ENCODE measurements around the gene SNRK. TPM values are rescaled to one million over a fixed set of nuclear protein-coding genes. Genes with fewer than 3 reads are reported as not detected.

SNRK gene
- total and polyA plus RNA-seq, 9 of the 15 experiments (the other 6 are each of a cell fraction or from before 2014, with no cell fraction given), result 1.7 to 12.3 (median 7.3) TPM

DNA sequence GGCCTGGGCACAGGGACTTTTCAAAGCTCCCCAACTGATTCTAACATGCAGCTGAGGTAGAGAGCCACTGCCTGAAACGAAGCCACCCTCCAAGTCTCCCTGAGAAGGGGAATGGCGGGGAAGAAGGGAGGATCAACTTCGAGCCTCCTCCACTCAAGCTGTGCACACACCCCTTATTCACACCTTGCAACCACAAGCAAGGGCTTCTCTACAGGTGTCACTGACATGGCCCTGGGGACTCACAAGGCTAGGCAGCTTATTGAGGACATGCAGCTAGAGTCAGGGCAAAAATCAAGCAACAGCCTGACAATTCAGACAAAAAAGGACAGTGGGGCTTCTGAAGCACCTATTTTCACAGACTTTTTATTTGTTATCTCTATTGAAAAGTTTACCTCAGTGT, 85.2 kb downstream of the SNRK start:
- TF ChIP-seq ZNF316 (IDR thresholded peaks at IDR 0.05) (no peak), ZBED1 (IDR thresholded peaks at IDR 0.05) (no peak), ZNF212 (CRISPR knock-in tag; IDR thresholded peaks at IDR 0.05) (no peak), MXI1 (IDR thresholded peaks at IDR 0.05; ENCODE audit: low read depth, low read length) (no peak), NR3C1 (CRISPR knock-in tag; IDR thresholded peaks at IDR 0.05) (no peak), LARP7 (IDR thresholded peaks at IDR 0.05) (no peak), NBN (IDR thresholded peaks at IDR 0.05; ENCODE audit: low read depth) (no peak), MTA3 (IDR thresholded peaks at IDR 0.05; ENCODE audit: borderline replicate concordance) (no peak), MEF2D (tag; conservative IDR thresholded peaks at IDR 0.05; ENCODE audit: low read depth) (no peak), MCM5 (IDR thresholded peaks at IDR 0.05; ENCODE audit: low read depth) (no peak), MECOM (CRISPR knock-in tag; IDR thresholded peaks at IDR 0.05) (no peak), HMG20A (CRISPR knock-in tag; conservative IDR thresholded peaks at IDR 0.05) (no peak)
- Histone ChIP-seq H3K9ac (ENCODE audit: insufficient read depth in 1 of 2, low read depth in 2 of 2, low read length in 2 of 2) (no peak overlapping the region), H3K4me1 (replicated peaks in 1 of 2; ENCODE audit: control insufficient read depth in 2 of 2, insufficient read depth in 2 of 2, low read length in 2 of 2) (peaks cover 0 to 6% of the 10 kb centered on the region in 2 experiments; a peak in 1 of 5 replicates), H2AFZ (ENCODE audit: low read depth, low read length) (no peak overlapping the region), H3K27ac (ENCODE audit: extremely low read depth, low read depth, low read length) (no peak overlapping the region), H3K9me3 (replicated peaks; ENCODE audit: control insufficient read depth, insufficient read depth, low read depth, low read length) (no peaks in the 10 kb centered on the region), H3K27me3 (ENCODE audit: control insufficient read depth in 2 of 2, insufficient read depth in 2 of 2, low read length in 2 of 2) (no peaks in the 10 kb centered on the region), H4K20me1 (replicated peaks; ENCODE audit: control insufficient read depth, insufficient read depth, low read length) (peaks cover 9% of the 10 kb centered on the region), H3K9me1 (ENCODE audit: control insufficient read depth, insufficient read depth, low read length) (peaks cover 4% of the 10 kb centered on the region), H3K79me2 (ENCODE audit: control insufficient read depth, insufficient read depth, low read length) (no peaks in the 10 kb centered on the region), H3K4me3 (no peak overlapping the region), H3K36me3 (ENCODE audit: control insufficient read depth, insufficient read depth, low read length) (no peaks in the 10 kb centered on the region; the same call in 2 of the 3 replicates), H3K4me2 (ENCODE audit: insufficient read depth, low read length) (no peak overlapping the region)
- in situ Hi-C loops (cut with MboI) (no loop called here), intact Hi-C loops (cut with micrococcal nuclease) (no loop called here)
- BruUV-seq (replicated peaks), result no TSS peak
- FAIRE-seq (no peak), ATAC-seq (no peak), DNase-seq (ENCODE audit: extremely low read depth in 1 of 4, low spot score in 3 of 4) (no peak)
- ChIA-PET CTCF (ENCODE audit: low intra/inter-chr PET ratio) (no interaction called here), POLR2A (interaction anchor here (0.7 kb wide), 1 partner anchor 24 kb away, joined by 3 read pairs; no protein-coding TSS in a partner anchor)
- WGBS (ENCODE audit: insufficient coverage, low coverage, missing lambda C conversion rate), result 28% methylated on average over 3 of the region's 3 CpGs

Measured in K562 (cell line).